A673 (cell line): ENCODE results near the gene WNT11.

ENCODE experiments used
- CTCF ChIP-seq: fragments of 300-800, 200-600 bp; sonication (generic); conservative IDR thresholded peaks from 2 replicates; pipeline ENCODE4 v1.5.1; 2017; ENCODE audit warnings: low read depth, mild to moderate bottlenecking, antibody characterized with exemption, low read length, moderate library complexity, mixed read lengths
- EZH2 ChIP-seq: fragments of 200-600 bp; sonication (generic); IDR thresholded peaks from 2 replicates; pipeline ENCODE4 v1.6.1; 2017; ENCODE audit warnings: borderline replicate concordance, low read depth, mild to moderate bottlenecking, mixed read lengths, antibody characterized with exemption, low read length; ENCODE audit not compliant: poor library complexity, severe bottlenecking

- no peak for TF ChIP-seq EZH2
- no peak for TF ChIP-seq CTCF
Measured at GRCh38 chr11:76235233-76236091, 29.2 kb upstream of the WNT11 start.
